C1 segment of cervical spinal cord (tissue), 14 donors: ENCODE results near the gene FRMD4B.
"Not testable (repeated sequence)": the region's sequence is repeated elsewhere in the genome, so short reads cannot be mapped to it uniquely, and the experiment has no call there.

Experiments used
- DNase-seq, 14 donors: peaks; one replicate each; lab custom pipeline; 2025; lab: John Stamatoyannopoulos, UW

FRMD4B gene

DNA sequence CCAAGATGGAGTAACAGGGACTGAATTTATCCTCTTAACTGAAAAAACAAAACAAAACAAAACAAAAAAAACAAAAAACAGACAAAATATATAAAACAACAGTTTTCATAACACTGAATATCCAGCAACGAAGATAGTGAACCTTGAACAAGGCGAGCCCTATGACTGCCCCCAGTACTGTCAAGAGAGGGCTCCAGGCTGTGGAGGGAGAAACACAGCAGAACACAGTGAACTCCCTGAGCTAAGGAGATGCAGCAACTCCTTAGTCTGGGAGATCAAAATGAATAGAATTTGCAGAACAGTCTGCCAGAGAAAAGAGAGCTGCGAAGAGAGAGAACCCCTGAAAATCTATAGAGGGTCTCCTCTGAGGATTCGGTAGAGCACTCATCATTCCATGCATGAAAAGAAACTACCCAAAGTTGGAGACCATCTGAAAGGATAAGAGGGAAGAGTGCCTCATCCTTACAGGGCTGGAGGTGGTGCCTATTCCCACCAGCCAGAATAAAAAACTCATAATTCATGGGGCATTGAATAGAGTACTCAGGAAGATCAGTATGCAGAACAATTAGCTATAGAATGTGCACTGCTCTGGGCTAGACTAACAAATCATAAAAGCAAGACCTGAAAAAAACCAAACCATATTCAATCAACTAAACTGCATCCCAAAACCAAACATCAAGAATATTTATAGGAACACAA, 101.8 kb downstream of the FRMD4B start:
- no peak for DNase-seq

DNA sequence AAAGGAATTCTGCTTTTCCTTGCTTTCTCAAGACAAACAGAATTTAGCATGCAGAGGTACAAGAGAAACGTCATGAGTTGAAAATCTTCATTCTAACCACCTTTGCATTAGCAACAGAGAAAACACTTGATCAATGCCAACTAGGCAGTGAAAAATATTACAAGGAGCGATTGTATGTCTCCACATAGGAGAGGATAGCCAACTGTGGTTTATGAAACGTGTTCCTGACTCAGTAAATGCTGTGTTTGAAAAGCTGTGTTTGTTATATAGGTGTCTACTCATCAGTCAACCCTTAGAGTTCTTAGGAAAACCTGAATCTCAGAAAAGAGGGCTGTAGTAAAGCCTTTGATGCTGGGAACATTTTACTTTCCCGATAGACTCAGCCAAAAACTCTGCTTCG, 102.4 kb downstream of the FRMD4B start:
- no peak for DNase-seq

DNA sequence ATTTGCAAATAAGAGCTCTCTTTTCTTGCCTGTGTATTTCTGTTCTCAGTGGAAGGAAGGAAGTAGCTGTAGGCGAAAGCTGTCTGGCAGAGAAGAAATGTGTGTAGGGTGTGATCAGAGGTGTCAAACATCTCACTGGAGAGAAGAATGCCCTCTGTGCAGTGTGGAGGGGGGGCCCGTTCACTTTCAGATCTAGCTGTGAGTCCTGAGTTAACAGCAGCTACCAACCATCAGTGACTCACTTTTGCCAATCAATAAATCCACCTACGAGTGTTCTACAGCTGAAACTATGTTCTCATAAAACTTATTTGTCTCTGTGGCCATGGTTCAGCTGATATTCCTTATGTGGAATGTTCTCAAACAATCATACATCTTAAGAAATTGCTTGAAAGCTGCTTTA, 103.7 kb downstream of the FRMD4B start:
- DNase-seq: no peak

DNA sequence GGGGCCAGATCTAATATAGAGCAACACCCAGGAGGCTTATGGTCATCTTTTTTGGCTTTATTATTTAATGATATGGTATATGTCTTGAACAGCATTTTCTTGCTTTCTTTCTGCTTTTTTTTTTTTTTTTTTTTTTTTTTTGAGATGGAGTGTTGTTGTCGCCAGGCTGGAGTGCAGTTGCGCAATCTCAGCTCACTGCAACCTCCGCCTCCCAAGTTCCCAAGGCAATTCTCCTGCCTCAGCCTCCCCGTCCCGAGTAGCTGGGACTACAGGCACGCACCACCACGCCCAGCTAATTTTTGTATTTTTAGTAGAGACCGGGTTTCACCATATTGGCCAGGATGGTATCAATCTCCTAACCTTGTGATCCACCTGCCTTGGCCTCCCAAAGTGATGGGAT, 108.5 kb downstream of the FRMD4B start:
- DNase-seq: not testable (repeated sequence)

DNA sequence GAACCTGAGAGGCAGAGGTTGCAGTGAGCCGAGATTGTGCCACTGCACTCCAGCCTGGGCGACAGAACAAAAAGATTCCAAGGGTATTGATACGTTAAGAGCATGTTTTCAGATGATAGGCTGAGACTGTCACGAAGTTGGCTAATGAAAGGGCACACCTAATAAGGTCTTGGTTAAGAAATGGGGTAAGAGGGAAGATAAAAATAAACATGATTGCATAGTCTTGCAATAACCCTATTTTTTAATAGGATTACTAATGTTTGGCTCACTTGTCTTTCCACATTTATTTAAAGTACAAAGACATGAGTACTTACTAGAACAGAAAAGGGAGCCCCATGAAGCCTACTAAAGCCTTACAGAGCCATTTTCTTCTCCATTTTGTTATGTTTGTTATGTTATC, 109.0 kb downstream of the FRMD4B start:
- no peak for DNase-seq

DNA sequence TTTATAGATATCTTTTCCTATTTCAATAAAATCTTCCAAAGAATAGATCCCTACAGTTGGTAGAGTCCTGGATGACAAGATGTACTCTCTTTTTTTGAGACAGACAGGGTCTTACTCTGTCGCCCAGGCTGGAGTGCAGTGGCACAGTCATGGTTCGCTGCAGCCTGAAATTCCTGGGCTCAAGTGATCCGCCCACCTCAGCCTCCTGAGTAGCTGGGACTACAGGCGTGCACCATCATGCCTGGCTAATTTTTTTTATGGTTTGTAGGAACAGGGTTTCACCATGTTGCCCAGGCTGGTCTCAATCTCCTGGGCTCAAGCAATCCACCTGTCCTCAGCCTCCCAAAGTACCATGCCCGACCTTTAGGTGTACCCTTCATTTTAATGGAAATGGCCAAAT, 109.7 kb downstream of the FRMD4B start:
- DNase-seq: not testable (repeated sequence)

DNA sequence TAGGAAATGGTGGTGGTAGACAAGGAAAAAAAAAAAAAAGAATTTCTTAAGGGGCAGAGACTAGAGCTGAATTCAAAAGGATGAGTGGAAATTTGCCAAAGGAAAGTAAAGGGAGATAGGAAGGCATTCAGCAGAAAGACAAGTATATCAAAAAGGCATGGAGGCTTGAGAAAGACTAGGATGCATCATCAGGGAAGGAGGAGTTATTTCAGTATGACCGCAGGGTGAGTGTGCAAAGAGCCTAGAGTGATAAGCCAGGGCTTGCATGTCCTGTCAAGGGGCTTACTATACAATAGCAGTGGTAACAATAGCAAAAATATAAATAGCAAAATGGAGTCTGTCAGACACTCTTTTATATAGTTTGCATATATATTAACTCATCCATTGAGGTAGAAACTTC, 112.0 kb downstream of the FRMD4B start:
- no peak for DNase-seq

DNA sequence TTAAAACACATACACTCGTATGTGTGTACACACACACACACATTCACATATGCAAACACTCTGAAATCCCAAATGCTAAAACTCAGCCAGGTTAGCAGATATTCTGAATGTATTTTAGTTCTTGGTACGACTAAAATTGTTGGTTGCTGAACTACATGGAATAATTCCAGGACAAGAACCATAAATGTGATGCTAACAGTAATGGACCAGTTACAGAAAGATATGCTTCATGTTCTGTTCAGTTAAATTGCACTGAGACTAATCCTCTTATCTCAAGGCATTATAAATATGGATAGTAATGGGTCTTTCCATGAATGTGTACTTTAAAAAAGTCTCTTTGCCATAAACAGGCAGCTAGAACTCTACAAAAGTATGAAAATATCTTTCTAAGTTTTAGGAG, 113.3 kb downstream of the FRMD4B start:
- no peak for DNase-seq

DNA sequence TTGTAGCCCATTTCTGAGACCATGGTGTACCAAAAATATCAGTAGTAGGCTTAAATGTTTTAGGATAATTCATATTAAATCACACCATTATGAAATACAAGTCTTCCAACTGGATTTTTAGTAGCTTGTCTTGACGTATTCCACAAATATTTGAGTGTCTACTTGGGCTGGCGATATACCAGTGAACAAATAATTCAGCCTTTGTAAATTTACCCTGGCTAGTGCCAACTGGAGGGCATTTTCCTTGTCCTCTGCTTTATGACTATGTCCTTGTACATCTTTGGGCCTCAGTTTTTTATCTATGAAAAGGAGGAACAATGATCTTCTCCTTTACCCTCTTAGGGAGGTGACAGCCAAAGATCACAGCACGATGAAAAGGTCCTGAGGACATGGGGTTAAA, 114.8 kb downstream of the FRMD4B start:
- DNase-seq: no peak

DNA sequence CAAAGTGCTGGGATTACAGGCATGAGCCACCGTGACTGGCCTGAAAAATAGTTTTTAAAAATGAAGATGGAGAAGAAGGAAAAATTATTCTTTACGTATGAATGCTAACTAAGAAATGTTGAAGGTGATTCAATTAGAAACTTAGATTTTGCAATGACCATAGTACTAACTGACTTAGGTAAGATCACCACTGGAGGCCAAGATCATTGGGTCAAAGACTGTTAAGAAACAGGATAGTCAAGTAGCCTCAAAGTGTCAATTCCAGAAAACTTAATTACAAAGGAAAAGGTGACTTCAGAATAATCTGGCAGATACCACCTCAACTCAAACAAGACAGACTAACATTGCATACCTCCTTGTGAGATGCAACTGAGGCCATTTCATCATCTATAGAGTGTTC, 119.3 kb downstream of the FRMD4B start:
- DNase-seq: no peak

DNA sequence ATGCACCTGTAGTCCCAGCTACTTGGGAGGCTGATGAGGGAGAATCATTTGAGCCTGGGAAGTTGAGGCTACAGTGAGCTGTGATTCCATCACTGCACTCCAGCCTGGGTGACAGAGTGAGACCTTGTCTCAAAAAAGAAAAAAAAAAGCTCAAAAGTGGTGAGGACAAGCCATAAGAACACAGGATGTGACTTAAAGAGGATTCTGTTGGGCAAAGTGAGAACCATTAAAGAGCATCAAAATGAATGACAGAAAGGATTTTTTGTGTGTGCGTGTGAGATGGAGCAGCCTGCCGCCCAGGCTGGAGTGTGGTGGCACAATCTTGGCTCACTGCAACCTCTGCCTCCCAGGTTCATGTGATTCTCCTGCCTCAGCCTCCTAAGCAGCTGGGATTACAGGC, 119.8 kb downstream of the FRMD4B start:
- DNase-seq: not testable (repeated sequence)

DNA sequence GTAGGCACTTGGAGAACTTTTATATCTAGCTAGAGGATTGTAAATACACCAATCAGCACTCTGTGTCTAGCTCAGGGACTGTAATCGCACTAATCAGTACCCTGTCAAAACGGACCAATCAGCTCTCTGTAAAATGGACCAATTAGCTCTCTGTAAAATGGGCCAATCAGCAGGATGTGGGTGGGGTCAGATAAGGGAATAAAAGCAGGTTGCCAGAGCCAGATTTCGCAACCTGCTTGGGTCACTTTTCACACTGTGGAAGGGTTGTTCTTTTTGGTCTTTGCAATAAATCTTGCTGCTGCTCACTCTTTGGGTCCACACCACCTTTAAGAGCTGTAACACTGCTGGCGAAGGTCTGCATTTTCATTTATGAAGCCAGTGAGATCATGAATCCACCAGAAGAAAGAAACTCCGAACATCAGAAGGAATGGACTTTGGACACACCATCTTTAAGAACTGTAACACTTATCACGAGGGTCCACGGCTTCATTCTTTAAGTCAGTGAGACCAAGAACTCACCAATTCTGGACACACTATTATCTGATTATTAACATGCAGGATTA, 125.0 kb downstream of the FRMD4B start:
- not testable (repeated sequence) for DNase-seq

DNA sequence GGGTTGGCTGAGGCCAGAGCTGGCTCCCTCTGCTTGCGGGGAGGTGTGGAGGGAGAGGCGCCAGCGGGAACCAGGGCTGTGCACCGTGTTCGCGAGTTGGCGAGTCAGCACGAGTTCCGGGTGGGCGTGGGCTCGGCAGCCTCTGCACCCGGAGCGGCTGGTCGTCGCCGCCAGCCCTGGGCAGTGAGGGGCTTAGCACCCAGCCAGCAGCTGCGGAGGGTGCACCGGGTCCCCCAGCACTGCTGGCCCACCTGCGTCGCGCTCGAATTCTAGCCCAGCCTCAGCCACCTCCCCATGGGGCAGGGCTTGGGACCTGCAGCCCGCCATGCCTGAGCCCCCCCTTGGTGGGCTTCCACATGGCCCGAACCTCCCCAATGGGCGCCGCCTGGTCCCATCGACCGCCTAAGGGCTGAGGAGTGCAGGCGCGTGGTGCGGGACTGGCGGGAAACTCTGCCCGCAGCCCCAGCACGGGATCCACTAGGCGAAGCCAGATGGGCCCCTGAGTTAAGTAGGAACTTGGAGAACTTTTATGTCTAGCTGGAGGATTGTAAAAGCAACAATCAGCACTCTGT, 125.6 kb downstream of the FRMD4B start:
- DNase-seq: no peak

DNA sequence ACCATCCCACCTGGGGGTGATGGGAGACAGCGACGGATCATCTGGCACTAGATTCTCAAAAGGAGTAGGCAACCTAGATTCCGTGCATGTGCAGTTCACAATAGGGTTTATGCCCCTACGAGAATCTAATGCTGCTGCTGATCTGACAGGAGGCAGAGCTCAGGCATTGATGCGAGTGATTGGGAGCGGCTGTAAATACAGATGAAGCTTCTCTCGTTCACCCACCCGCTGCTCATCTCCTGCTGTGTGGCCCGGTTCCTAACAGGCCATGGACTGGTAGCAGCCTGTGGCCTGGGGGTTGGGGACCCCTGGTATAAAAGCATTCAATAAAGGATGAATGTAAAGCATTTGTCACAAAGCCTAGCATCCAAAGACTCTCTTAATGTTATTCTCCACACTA, 126.8 kb downstream of the FRMD4B start:
- no peak for DNase-seq

DNA sequence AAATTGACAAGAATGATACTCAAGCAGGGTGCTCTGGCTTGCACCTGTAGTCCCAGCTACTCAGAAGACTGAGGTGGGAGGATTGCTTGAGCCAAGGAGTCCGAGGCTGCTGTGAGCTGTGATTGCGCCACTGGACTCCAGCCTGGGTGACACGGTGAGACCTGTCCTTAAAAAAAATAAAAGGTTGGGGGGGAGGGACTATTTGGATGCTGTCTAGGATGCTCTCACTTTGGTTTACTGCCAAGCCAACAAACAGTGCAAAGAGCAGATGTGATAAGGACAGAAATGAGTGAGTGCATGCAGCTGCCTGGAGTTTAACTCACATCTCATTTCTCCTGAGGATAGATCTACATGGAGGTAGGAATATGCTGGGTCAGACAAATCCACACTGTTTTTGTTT, 130.0 kb downstream of the FRMD4B start:
- DNase-seq: no peak

DNA sequence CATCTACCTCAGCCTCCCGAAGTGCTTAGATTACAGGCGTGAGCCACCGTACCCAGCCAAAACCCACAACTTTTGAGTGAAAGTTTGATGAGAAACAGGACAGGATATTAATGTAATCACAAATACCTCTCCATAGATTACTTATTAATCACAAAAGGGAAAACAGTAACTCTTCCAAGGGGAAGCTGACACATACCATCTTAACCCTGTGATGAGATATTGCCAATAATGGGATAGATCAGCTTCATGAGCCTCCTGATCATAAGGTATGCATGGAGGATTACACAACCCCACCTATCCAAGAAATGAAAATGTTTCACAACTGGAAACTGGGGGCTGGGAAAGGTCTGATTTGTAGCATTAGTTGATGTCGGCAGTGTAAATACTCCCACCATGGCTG, 131.5 kb downstream of the FRMD4B start:
- no peak for DNase-seq

DNA sequence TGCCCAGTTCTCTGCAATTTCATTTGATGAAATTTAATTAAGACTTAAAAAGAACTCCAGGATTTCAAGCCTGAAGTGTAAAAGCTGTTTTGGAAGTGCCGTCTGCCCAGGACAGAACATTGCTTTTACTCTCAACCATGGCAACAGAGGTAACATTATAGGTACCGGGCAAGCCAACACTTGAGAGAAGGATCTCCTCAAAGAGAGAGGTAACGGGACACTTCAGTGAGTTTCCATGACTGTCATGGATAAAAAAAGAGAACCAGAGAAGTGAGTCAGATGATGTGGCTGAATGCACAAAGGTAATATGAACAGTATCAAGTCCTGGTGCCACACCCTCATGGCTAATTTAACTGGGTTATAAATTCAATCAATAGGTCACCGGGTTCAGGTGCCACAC, 133.3 kb downstream of the FRMD4B start:
- no peak for DNase-seq

DNA sequence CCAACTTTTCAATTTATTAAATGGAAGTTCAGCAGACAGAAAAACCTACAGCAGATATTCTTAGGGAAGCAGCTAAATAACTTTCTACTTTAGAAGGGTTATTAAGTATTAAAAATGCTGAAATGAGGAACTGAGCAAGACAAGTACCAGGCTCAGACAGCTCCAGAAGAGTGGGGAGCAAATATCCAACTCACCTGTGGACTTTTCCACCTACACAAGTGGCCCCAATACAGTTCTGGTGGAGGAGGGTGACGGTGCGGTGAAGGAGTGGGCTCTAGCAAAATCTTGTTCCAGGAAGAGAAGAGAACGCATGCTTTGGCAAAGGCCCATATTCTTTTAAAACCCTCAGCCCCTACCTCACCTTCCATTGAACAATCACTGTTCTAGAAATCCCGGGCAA, 133.7 kb downstream of the FRMD4B start:
- no peak for DNase-seq

DNA sequence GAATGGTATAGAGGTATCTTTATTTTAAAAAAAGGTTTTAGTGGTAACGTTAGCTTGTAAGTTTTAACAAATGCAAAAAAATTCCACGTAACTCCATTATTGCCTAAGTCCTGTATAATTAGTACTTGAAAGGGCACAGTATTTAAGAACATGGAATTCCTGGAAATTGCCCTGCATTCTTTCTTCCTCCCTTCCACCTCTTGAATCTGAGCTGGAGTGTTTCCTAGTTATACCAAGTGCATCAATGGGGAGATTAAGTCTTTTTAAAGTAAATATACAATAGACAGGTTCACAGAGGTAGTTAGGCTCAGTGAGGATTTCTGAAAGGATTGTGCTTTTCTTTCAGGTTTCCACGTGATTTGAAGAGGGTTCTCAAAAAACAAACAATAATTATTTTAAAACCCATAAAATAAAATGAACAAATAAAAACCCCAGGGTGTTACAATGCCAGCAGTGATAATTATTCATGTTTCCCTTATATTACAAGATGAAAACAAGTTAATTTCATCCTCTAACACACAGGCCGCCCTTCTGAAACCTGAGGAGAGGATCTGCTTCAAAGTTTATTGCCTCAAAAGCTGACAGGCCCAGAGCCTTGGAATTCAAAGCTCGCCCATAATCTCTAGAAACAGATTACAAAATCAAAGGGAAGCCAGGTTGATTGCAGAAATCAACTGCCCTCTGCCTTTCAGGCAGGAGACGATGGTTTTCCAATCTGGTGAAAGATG, 134.6 kb downstream of the FRMD4B start:
- DNase-seq: no peak

DNA sequence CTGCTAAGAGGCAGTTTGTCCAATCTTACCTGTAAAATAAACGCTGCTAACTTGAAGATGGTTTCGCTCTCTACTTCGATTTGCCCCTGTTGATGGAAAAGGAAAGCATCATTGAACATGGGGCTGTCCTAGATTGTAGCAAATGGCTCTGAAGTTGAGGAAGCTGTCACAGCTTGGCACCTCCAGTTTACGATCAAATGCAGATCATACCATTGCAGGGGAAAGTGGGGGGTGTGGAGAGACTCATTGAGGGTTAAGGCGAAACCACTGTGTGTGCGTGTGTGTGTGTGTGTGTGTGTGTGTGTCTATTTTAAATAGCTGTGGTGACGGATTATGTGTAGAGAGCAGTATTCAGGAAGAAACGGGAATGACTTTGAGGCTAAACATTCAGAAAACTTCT, 135.9 kb downstream of the FRMD4B start:
- DNase-seq: peak in 10 of 14 donors; percentile 3 to 47 (median 31)

DNA sequence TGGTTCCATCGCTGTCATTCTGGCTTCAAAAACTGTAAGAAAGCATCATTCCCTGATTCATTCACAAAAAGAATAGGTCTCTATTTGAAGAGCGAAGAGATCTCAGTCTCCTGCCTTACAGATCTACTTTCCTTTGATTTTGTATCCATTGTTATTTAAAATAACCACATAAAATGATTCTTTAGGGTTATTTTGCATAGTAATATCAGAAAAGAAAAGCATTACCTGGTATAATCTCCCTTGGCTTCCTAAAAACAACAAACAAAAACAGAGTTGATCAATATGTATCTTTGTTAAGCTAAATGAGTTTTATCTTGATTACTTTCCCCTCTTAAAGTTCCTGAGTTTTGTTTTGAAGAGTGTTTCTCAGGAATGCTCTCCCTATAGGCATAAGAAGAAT, 136.9 kb downstream of the FRMD4B start:
- no peak for DNase-seq

DNA sequence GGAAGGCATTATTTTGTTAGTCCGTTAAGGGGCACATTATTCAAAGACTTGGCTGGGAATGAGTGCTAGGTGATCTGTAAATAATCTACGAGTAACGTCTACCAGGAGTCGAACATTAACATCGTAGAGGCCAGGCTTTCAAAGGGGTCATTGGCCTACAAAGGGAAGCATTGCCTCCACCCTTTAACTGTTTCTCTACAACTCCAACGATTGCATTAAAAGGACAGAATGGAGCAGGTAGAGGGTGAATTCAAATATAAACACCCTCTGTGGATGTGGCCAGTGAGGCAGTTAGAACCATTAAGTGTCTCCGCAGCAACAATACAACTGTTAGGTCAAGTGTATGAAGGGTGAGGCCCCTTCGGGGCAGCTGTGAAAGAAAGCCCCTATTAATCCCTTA, 137.5 kb downstream of the FRMD4B start:
- no peak for DNase-seq

DNA sequence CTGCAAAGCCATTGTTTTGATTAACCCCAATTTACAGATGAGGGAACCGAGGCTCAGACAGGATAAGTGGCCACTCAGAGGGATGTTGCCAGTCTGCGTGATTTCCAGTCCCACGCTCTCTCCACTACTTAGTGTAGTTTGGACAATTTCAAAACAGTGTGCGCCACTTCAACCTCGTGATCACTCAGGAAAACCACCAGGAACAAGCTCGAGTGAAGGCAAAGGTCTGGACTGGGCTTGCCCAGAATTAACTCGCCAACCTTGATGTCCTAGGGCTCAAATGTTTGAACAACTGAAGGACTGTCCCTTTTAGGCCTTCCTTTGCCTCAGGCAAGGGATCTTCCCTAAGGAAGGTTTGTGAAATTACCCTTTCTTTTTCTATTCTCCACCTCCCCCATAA, 139.3 kb downstream of the FRMD4B start:
- no peak for DNase-seq
